Spleen (tissue), 7 donors: ENCODE results near the gene ATG7.

Experiments used
- POLR2A ChIP-seq, 3 donors: fragments of 450-650 bp; IDR thresholded peaks; one replicate each; pipeline ENCODE4 v1.5.1; 2017; ENCODE audit warnings: antibody characterized with exemption in 3 of 3, mild to moderate bottlenecking in 1 of 3
- TF ChIP-seq, protein P1 (sequence below), 11 experiments: fragments of 200-600 bp in 7 of 11; fragments of 450-650 bp in 4 of 11; sonication (generic) in 4 of 11; IDR thresholded peaks in 8 of 11; conservative IDR thresholded peaks in 3 of 11; 1 replicate in 7 of 11; 2 replicates in 4 of 11; pipeline versions ENCODE4 v1.4.0 to v1.8.0; 2016 to 2021; ENCODE audit warnings: antibody characterized with exemption in 11 of 11, inconsistent platforms in 4 of 11, mild to moderate bottlenecking in 1 of 11
- donor health status: DM: no; HTN: no; CAD: no; lungs with moderate emphysema.
- donor health status: DM: no; HTN: no; CAD: no.
- donor health status: DM: no; HTN: no; CAD: no.

DNA sequence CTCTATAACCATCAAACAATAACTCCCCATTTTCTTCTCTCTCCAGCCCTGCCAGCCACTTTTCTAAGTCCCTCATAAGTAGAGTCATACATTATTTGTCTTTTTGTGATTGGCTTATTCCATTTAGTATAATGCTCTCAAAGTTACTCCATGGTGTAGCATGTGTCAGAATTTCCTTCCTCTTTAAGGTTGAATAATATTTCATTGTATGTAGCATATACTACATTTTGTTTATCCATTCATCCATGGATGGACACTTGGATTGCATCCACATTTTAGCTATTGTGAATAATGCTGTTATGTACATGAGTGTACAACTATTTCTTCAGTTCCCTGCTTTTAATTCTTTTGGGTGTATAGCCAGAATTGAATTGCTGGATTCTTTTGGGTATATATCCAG is 138.4 kb downstream of the ATG7 start:
- TF ChIP-seq POLR2A (IDR thresholded peaks at IDR 0.05), result no peak
- TF ChIP-seq, protein P1, sequence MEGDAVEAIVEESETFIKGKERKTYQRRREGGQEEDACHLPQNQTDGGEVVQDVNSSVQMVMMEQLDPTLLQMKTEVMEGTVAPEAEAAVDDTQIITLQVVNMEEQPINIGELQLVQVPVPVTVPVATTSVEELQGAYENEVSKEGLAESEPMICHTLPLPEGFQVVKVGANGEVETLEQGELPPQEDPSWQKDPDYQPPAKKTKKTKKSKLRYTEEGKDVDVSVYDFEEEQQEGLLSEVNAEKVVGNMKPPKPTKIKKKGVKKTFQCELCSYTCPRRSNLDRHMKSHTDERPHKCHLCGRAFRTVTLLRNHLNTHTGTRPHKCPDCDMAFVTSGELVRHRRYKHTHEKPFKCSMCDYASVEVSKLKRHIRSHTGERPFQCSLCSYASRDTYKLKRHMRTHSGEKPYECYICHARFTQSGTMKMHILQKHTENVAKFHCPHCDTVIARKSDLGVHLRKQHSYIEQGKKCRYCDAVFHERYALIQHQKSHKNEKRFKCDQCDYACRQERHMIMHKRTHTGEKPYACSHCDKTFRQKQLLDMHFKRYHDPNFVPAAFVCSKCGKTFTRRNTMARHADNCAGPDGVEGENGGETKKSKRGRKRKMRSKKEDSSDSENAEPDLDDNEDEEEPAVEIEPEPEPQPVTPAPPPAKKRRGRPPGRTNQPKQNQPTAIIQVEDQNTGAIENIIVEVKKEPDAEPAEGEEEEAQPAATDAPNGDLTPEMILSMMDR (IDR thresholded peaks at IDR 0.05 in 8 of 11, conservative IDR thresholded peaks at IDR 0.05 in 3 of 11), result no peak
